ENCODE data around the gene KLF11.

The KLF11 gene

DNA sequence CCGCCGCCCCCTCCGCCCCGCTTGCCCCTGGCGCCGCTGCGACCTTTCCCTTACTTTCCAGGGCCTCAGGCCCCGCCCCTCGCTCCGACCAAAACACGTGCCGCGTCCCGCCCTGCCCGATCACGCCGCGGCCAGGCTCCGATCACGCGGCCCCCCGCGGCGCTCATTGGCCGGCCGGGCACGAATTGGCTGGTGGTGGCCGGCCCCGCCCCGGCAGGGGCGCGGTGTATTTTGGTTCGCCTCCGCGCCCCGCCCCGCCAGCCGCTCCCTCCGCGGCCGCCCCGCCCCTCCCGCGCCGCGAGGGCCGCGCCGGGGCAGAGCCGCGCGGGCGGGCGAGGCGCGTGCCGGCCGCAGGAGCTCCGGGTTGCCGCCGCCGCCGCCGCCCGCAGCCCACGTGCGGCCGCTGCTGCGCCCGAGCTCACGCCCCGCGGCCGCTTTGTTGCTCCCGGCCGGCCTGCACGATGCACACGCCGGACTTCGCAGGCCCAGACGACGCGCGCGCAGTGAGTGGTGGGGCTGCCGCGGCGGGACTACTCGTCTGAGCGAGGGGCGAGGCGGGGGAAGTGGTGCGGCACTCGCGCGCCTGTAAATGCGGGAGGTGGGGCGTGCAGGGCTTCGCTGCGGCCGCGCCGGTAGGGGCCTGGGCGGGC is at the start of gene KLF11:
Gene KLF11, plus strand, starts transcription at position 295 of the 650 bp plus-strand sequence. Its CDS starts 167 bp downstream, at position 462.
- Histone ChIP-seq H2AFZ (ENCODE audit: low read length) (no peak within 1 kb of the TSS), H3K36me3 (ENCODE audit: insufficient read depth, low read length) (no peaks in the 10 kb centered on the region), H3F3A (ENCODE audit: low read depth) (no peaks in the 10 kb centered on the region), H3K79me2 (ENCODE audit: insufficient read depth, low read length) (no peaks in the 10 kb centered on the region), H4K20me1 (ENCODE audit: insufficient read depth, low read length, poor library complexity, severe bottlenecking) (no peaks in the 10 kb centered on the region), H3K4me3 (ENCODE audit: low read length, poor library complexity, severe bottlenecking) (no peak within 1 kb of the TSS), H3K27me3 (ENCODE audit: insufficient read depth, low read length, poor library complexity, severe bottlenecking) (no peaks in the 10 kb centered on the region), H3K9me2 (replicated peaks; ENCODE audit: low read depth, low read length) (no peaks in the 10 kb centered on the region), H3K9ac (ENCODE audit: low read depth, low read length, poor library complexity, severe bottlenecking) (no peak within 1 kb of the TSS), H3K4me2 (ENCODE audit: low read depth, low read length, poor library complexity, severe bottlenecking) (no peak within 1 kb of the TSS), H3K4me1 (ENCODE audit: insufficient read depth, low read length, poor library complexity, severe bottlenecking) (no peaks in the 10 kb centered on the region), H3K9me3 (ENCODE audit: insufficient read depth, low read depth, low read length) (no peaks in the 10 kb centered on the region)
- TF ChIP-seq, protein P1, sequence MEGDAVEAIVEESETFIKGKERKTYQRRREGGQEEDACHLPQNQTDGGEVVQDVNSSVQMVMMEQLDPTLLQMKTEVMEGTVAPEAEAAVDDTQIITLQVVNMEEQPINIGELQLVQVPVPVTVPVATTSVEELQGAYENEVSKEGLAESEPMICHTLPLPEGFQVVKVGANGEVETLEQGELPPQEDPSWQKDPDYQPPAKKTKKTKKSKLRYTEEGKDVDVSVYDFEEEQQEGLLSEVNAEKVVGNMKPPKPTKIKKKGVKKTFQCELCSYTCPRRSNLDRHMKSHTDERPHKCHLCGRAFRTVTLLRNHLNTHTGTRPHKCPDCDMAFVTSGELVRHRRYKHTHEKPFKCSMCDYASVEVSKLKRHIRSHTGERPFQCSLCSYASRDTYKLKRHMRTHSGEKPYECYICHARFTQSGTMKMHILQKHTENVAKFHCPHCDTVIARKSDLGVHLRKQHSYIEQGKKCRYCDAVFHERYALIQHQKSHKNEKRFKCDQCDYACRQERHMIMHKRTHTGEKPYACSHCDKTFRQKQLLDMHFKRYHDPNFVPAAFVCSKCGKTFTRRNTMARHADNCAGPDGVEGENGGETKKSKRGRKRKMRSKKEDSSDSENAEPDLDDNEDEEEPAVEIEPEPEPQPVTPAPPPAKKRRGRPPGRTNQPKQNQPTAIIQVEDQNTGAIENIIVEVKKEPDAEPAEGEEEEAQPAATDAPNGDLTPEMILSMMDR (conservative IDR thresholded peaks at IDR 0.05; ENCODE audit: low read length), result no peak
- no peak for TF ChIP-seq EZH2phosphoT487 (IDR thresholded peaks at IDR 0.05; ENCODE audit: borderline replicate concordance)

DNA sequence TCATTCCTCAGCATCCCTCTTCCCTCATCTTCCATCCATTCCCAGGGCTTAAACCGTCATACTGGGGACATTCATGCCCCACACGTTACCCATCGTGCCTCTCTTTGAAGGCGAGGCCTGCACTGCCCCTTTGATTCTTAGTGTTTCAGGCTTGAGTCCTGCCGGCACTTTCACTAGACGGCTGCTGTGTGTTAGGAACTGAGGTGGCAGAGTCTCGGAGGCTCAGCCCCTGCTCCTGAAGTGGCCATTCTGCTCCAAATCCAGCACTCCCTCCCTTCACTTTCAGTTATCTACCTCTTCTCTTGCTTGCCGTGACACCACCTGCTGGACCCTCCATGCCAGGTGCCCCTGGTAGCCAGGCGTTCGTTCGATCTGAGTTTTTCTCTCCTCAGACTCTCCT is 48.9 kb upstream of the KLF11 start:
- no peak for TF ChIP-seq EZH2phosphoT487 (IDR thresholded peaks at IDR 0.05; ENCODE audit: borderline replicate concordance)
- TF ChIP-seq, protein P1 (conservative IDR thresholded peaks at IDR 0.05; ENCODE audit: low read length), result no peak
- Histone ChIP-seq H3K36me3 (ENCODE audit: insufficient read depth, low read length) (peaks cover 30% of the 10 kb centered on the region; the same call in 1 of the 2 replicates), H3F3A (ENCODE audit: low read depth) (no peaks in the 10 kb centered on the region), H3K4me2 (ENCODE audit: low read depth, low read length, poor library complexity, severe bottlenecking) (no peak overlapping the region), H3K27me3 (ENCODE audit: insufficient read depth, low read length, poor library complexity, severe bottlenecking) (no peaks in the 10 kb centered on the region), H3K9me3 (ENCODE audit: insufficient read depth, low read depth, low read length) (no peaks in the 10 kb centered on the region), H4K20me1 (ENCODE audit: insufficient read depth, low read length, poor library complexity, severe bottlenecking) (no peaks in the 10 kb centered on the region), H3K9ac (ENCODE audit: low read depth, low read length, poor library complexity, severe bottlenecking) (no peak overlapping the region), H3K9me2 (replicated peaks; ENCODE audit: low read depth, low read length) (no peaks in the 10 kb centered on the region), H3K4me3 (ENCODE audit: low read length, poor library complexity, severe bottlenecking) (no peak overlapping the region), H3K79me2 (ENCODE audit: insufficient read depth, low read length) (no peaks in the 10 kb centered on the region), H2AFZ (ENCODE audit: low read length) (no peak overlapping the region), H3K4me1 (ENCODE audit: insufficient read depth, low read length, poor library complexity, severe bottlenecking) (no peaks in the 10 kb centered on the region)

DNA sequence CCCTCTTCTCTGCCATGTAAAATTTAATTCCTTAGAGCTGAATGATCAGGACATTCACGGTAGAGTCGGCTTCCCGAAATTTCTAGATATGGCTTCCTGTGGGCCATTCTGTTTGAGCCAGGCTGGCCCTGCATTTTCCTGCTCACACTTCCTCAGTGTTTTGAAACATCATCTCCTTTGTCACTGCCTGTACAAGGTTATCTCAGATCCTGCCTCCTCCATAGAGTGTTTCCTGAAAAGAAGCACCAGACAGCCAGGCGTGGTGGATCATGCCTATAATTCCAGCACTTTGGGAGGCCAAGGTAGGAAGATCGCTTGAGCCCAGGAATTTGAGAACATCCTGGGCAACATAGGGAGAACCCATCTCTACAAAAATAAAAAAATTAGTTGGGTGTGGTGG is 48.3 kb upstream of the KLF11 start:
- Histone ChIP-seq H2AFZ (ENCODE audit: low read length) (no peak overlapping the region), H3K4me2 (ENCODE audit: low read depth, low read length, poor library complexity, severe bottlenecking) (no peak overlapping the region), H3F3A (ENCODE audit: low read depth) (no peaks in the 10 kb centered on the region), H3K79me2 (ENCODE audit: insufficient read depth, low read length) (no peaks in the 10 kb centered on the region), H3K4me1 (ENCODE audit: insufficient read depth, low read length, poor library complexity, severe bottlenecking) (no peaks in the 10 kb centered on the region), H4K20me1 (ENCODE audit: insufficient read depth, low read length, poor library complexity, severe bottlenecking) (no peaks in the 10 kb centered on the region), H3K9me3 (ENCODE audit: insufficient read depth, low read depth, low read length) (no peaks in the 10 kb centered on the region), H3K36me3 (ENCODE audit: insufficient read depth, low read length) (peaks cover 32% of the 10 kb centered on the region; the same call in 1 of the 2 replicates), H3K9ac (ENCODE audit: low read depth, low read length, poor library complexity, severe bottlenecking) (no peak overlapping the region), H3K27me3 (ENCODE audit: insufficient read depth, low read length, poor library complexity, severe bottlenecking) (no peaks in the 10 kb centered on the region), H3K4me3 (ENCODE audit: low read length, poor library complexity, severe bottlenecking) (no peak overlapping the region), H3K9me2 (replicated peaks; ENCODE audit: low read depth, low read length) (no peaks in the 10 kb centered on the region)
- TF ChIP-seq, protein P1 (conservative IDR thresholded peaks at IDR 0.05; ENCODE audit: low read length), result no peak
- TF ChIP-seq EZH2phosphoT487 (IDR thresholded peaks at IDR 0.05; ENCODE audit: borderline replicate concordance), result no peak

Data from Loucy (cell line).